Measurements from ENCODE around the gene SARS2.
"Not testable (repeated sequence)": the region's sequence is repeated elsewhere in the genome, so short reads cannot be mapped to it uniquely, and the experiment has no call there.

Gene SARS2

DNA sequence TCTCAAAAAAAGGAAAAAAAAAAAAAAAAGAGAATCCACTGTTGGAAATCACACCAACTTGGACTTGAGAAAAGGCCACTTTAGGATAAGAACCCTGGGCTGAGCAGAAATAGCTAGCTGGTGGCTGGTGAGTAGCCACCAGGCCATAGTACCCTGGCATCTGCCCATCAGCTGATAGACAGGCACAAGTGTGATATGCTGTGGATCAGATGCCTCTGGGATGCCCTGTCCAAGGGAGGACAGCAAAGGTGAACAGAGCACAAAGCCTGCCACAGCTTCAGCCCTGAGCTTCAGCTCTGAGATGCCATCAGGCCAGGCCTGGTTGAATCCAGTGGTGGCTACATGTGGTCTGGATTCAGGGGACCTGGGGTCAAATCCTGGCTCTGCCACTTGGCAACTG lies 39.9 kb downstream of the SARS2 start:
- DNase-seq, result no peak

DNA sequence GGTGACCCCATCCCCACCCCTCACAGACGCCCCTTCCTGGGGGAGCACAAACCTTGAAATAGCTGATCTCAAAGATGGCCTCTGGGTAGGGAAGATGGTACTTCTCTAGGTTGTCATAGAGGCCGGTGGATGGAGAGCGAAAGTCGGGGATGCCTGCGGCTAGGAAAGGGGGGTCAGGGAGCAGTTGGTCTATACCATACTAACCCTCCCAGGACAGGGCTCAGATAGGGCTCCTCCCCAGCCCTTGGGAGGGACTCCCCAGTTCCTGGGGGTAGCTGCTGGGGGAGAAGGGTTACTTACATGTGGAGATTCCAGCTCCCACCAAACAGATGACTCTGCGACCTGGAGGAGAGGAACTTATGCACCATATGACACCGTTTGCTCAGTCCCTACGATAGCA lies 40.8 kb downstream of the SARS2 start:
- DNase-seq, result no peak

DNA sequence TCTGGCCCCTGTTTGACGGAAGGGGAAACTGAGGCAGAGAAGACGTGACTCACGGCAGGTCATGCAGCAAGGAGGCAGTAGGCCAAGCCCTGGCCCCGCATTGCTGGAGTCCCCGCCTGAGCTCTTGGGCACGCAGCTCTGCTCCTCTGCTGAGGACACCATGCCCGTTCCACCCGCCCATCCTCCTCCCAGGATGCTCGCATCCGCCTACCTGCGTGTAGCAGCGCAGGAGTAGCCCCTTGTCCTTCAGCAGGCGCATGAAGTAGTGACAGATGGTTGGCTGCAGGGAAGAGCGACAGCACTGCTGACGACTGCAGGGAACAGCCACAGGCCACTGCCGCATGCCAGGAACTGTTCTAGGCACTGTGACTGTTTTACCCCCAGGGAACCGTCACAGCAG lies 41.7 kb downstream of the SARS2 start:
- no peak for DNase-seq

DNA sequence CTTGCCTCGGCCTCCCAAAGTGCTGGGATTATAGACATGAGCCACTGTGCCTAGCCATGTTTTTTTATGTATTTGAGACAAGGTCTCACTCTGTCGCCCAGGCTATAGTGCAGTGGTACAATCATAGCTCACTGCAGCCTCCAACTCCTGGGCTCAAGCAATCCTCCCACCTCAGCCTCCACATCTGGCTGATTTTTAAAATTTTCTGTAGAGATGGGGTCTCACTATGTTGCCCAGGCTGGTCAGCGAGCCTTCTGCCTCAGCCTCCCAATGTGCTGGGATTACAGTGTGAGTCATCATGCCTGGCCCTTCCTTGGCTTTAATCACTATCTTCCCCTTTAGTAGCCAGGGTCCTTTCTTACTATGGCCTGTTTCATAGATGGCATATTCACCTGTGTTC lies 45.9 kb downstream of the SARS2 start:
- not testable (repeated sequence) for DNase-seq

DNA sequence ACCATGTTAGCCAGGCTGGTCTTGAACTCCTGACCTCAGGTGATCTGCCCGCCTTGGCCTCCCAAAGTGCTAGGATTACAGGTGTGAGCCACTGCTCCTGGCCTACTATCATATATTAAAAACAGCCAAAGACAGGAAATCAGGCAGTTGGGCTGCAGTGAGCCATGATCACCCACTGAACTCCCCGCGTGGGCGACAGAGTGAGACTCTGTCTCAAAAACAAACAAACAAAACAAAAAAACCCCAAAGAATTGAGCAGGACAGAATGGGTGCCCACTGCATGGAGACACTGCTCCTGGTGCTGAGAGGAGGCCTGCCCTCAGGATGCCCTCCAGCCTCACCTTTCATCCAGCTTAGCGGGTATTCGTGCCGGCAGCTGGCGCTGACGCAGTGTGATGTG lies 47.3 kb downstream of the SARS2 start:
- DNase-seq, result no peak

DNA sequence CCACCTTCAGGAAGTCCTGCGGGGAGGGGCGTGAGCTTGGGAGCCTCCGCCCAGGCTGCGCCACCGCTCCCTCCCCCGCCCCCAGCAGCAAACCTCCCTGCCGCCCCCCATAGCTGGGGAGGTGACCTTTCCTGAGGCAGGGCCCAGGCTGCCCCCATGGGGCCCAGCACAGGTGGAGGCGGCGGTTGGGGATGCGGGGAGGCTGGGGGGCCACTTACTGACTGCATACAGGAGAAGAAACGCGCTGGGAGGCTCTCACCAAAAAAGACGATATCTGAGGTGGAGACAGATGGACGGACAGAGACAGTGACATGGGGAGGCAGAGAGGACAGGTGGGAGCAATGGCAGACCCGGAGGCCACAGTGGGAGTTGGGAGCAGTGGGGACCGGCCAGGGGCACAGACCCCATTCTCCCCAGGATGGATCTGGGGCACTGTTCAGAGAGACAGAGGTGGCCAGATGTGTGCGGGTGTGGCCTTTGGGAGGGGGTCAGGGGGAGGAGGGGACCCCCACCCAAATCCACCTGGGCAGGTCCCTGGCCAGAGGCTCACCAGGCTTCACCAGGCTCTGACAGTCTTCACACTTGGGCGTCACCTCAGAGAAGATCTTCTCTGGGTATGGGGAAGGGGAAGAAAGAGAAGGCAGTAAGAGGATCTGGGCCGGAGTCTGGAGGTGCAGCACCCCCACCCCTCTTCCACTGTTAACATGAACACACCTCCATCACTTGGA lies 49.5 kb downstream of the SARS2 start:
- DNase-seq, result no peak

DNA sequence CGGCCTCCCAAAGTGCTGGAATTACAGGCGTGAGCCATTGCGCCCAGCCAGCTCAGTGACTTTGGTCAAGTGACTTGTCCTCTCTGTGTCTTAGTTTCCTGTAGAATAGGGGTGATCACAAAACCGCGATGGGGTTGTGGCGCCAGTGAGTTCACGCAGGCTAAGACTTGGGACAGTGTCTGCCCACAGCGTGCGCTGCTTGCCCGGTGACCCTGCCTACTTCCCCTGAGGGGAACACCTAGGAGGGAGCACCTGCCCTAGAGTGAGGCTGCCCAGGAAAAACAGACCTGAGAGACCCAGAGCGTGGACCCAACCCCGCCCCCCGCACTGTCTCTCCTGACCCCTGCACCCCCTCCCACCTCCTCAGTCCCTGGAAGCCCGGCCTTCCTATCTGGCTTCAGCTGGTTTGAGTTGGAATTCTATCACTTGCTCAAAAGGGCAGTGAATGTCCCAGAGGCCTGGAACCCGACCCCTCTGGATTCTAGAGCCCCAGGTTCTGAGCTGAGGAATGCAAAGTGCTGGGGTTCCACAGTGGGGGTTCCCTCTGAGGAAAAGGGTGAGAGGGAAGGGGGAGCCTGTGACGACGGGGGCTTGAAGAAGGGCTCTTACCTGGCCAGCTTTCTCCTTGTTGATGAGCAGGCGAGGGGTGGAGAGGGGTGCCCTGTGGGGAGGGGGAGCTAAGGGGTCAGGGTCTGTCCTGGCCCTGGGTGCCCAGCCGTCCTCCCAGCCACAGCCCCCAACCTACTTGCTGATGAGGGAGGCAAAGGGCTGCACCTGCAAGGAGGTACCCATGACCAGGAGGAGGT lies 50.3 kb downstream of the SARS2 start:
- no peak for DNase-seq

DNA sequence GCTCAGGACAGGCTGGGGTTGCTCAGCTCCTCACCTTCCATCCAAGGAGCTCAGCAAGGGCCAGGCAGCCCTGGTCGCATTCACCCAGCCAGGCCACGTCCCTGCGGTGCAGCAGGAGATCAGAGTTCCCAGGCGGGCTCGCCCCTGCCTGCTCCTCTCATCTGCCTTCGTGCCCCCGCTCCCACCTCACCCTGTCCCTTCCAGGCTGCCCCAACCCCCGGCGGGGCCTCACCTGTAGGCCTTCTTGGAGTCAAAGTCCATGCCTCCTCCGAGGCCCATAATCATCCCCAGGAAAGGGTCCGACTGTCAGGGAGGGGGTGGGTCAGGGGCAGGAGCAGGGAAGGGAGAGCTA lies 51.2 kb downstream of the SARS2 start:
- DNase-seq, result no peak

DNA sequence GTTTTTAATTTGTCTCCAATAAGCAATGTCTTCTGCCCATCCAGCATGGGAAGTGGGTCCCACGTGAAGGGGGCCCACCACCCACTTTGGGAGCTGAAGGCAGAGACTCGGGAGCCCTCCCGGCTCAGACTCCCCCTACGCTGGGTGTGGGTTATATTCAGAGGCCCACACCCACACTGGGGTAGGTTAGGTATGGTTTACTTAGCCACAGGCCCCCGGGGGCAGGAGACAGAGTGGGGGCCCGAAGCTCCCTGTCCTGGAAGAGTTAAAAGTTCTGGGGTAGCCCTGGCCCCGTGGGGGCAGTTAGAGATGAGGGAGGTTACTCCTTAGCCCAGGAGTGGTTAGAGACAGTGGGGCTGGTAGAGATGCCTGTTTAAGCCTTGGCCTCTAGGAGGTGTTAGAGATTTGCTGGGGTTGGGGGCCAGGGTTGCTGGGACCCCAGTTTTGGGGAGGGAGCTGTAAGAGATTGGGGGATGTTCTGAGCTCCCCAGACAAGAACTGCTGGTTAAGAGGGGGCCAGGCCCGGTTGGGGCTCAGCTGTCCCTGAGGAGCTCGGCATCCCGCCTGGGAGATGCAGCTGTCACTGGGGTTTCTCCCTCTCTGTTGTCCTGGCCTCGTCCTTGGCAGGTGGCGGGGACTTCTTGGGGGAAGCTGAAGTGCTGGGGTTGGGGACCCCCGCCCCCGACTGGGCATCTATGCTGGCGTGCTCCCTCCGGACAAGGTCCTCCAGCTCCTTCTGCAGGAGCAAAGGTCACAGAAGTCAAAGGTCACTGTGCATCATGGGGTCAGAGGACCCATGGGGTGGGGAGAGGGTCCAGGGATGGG lies 51.8 kb downstream of the SARS2 start:
- DNase-seq, result no peak

DNA sequence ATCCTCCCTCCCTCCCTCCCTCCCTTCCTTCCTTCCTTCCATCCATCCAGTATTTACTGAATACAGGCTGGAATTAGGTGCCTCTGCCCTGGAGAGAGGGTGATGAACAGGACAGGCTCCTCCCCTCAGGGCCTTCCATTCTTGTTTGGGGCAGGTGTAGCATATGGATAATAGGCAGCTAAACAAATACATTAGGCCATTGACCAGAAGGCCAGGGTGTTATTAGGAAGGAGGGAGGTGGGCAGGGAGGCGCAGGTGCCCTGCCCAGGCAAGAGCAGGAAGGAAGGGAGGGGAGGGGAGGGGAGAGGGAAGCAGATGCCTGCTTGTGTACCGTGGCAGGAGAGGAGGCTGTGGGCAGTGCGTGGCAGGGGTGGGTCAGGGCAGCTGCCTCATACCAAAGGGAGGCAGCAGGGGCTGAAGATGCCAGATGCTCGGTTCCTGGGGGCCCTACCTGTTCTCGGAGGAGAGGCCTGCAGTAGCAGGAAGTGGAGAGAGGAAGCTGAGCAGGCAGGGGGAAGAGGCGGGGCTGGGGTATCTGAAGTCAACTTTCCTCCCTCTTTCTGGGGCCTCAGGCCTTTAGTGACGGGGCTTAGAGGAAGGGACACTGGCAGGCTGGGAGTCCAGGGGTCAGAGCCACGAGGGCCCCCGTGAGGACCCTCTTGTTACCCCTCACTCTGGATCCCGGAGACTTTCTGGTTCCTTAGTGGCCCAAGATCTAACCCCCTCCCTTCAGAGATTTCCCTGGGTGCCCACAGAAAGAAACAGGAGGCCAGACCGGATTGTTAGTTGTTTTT lies 52.6 kb downstream of the SARS2 start, which contains the start of gene RINL:
Gene RINL, minus strand, starts transcription at position 495 of the 794 bp plus-strand sequence. CDS start 1,533 bp downstream, outside the sequence.
- no peak for DNase-seq

DNA sequence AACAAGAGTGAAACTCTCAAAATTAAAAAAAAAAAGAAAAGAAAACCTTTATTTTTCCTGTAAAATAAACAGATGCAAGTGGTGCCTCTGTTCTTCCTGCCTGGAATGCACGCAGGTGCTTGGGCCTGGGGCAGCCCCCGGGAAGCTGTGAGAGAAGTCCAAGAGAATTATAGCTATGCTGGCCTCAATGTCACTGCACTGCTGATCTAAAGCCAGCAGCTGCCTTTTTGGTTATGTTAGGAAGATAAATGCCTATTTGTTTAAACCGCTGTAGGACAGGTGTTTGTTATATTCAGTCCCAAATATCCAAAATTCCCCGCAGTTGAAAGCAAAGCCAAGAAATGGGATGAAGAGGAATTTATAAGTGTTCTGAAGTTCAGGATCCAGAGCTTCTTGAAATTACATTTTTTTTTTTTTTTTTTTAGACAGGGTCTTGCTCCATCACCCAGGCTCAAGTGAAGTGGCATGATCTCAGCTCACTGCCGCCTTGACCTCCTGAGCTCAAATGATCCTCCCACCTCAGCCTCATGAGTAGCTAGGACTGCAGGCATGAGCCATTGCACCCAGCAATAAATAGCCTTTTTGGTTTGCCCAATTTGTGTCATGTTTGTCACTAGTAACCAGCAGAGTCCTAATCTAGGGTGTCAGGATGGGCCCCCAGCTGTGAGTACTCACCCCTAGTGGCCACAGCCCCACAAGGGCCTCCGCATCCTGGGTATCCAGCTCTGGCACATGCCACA lies 54.7 kb downstream of the SARS2 start:
- DNase-seq, result no peak

DNA sequence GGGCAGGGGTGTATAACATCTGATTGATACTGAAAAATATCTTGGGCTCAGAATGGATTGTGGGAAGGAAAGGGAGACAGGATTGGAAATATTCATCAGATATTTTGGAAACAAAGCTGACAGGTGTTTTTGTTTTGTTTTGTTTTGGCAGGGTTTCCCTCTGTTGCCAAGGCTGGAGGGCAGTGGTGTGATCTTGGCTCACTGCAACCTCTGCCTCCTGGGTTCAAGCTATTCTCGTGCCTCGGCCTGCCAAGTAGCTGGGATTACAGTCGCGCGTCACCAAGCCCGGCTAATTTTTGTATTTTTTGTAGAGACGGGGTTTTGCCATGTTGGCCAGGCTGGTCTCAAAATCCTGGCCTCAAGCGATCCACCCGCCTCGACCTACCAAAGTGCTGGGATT lies 57.2 kb downstream of the SARS2 start:
- not testable (repeated sequence) for DNase-seq

DNA sequence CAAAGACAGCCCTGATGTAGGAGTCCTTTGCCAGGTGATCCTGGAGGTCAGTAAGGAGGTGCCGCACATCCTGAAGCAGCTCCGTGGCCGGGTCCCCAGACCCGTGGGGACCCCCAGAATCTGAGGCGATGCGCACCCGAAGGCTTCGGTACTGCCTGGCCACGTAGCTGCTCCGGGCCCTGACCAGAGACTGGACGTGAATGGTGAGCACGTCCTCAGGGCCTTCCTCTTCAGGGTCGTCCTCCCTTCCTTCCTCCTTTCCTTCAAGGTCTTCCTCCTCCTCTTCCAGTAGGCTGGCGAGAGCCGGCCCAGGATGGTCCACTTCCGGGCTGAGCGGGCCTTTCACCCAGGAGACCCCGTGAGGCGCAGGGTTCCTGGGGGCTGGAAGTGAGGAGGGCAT lies 60.0 kb downstream of the SARS2 start:
- no peak for DNase-seq

DNA sequence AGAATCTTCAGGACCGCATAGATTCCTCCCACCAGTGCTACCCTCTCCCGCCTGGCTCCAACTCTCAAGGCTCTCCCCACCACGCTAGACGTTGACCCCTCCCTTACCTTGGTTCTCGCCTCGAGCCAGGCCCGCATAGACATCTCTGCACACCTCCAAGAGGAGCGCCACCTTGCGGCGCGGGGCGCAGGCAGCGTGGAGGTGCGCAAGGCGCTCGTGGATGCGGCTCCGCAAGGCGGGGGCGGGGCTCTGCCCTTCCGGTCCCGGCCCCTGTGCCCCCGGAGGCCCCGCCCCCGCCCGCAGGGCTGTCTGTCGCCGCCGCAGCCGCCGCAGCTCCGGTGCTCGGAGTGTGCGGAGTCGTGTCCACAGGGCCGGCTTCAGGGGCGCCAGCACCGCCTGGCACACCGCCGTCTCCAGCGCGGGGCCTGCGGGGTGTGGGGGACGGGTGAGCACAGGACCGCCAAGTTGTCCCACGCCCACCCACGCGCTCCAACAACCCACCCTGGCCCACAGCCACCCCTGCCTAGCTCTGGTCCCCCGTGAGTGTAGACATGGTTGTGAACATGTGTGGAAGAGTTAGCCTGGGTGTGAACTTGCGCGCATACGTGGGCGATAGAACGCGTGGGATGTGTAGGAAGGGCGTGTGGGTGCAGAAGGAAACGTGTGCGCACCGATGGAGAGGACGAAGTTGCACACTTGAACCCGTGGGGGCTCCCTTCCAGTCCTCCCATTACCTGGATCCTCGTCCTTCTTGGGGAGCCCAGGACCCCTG lies 60.5 kb downstream of the SARS2 start:
- no peak for DNase-seq

DNA sequence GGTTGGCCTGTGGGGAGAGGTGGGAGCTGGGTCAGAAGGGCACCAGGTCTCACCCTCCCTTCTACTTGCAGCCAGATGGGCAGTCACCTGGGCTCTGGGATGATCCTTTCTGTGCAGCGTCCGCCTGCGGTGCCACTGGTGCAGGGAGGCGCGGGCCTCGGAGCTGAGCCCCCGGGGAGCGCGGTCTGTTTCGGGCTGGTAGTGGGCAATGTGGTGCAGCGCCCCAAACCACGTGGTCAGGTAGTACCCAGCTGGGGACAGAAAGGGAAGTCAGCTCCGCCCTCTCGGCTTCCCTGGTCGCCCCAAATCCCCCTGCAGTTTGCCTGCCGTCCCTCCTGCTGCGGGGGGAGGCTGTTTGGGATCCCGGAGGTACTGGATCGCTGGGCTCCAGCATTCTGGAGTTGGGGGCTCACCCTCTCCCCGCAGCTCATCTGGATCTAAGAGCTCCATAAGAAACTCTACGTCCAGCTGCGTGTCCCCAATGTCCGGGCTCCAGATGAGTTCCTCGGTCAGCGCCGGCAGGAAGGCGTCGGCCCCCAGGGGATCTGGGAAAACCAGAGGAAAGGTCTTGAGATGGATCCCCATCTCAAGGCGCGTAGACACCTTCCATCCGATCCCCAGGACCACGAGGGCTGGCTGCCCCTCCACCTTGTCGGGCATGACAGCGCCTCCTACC lies 61.3 kb downstream of the SARS2 start:
- no peak for DNase-seq

DNA sequence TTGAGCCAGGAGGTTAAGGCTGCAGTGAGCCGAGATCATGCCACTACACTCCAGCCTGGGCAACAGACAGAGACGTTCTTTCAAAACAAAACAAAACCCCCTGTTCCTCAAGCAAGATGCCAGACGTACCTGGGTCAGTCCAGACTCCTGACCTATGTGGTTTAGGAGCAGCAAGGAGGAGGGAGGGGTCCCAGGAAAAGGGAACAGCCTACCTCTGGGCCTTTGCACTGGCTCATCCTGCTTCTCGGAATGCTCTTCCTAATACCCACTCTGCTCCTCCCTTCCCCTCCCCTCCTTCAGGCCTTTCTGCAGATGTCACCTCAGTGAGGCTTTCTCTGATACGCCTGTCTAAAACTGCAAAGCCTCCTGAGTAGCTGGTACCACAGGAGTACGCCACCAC lies 62.0 kb downstream of the SARS2 start:
- DNase-seq, result no peak

DNA sequence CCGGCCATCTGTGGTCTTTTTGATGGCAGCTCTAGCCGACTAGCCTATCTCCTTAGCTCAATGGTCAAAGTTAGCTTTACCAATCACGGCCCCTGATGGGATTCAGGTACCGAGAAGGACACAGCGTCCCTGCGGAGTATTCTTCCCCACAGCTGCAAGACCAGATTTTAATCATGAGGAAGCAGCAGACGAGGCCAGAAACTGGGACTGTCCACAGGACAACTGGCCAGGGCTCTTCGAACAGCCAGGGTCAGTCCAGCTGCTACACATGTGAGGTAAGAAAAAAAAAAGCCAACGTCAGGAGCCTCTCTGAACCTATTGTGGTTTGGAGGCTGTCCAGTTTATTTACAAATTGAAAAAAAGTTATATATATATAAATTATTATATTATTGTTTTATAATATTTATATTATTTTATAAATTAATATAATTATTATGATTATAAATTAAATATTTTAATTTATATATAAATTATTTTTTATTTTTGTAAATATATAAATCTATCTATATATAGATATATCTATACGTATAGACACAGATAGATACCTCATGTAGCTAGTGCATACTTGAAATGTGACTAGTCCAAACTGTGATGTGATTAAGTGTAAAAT lies 63.3 kb downstream of the SARS2 start:
- DNase-seq, result no peak
